ENCODE data around the gene MMS19. TPM values are rescaled to one million over a fixed set of nuclear protein-coding genes. Genes with fewer than 3 reads are reported as not detected.

MMS19 gene
- total RNA-seq, 6 donors from 2014 or later: 62.5 to 148 (median 77.0) TPM

DNA sequence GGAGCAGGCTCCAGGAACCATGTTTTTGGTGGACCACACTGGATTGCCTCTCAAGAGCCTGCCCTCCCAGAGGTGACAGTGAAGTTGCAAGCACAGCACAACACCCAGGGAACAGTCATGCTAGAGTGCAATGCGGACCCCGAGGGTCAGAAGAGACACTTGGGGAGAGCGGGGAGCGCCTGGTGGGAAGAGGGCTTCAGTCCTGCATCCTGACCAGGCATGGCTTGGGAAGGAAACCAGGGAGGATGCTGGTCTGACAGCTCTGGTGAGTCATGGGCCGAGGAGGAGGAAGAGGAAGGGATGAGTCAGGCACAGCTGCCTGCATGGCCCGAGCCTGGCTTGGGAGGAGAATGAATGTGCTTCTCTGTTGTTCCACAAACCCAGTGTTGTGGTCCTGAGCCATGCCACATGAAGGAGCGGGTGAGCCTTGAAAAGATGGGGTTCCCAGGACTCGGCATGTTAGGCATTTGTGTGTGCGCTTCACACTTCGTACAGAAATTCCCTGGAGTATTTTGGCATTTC lies 44.9 kb upstream of the MMS19 start:
- H3K4me3 ChIP-seq: no peak overlapping the region

DNA sequence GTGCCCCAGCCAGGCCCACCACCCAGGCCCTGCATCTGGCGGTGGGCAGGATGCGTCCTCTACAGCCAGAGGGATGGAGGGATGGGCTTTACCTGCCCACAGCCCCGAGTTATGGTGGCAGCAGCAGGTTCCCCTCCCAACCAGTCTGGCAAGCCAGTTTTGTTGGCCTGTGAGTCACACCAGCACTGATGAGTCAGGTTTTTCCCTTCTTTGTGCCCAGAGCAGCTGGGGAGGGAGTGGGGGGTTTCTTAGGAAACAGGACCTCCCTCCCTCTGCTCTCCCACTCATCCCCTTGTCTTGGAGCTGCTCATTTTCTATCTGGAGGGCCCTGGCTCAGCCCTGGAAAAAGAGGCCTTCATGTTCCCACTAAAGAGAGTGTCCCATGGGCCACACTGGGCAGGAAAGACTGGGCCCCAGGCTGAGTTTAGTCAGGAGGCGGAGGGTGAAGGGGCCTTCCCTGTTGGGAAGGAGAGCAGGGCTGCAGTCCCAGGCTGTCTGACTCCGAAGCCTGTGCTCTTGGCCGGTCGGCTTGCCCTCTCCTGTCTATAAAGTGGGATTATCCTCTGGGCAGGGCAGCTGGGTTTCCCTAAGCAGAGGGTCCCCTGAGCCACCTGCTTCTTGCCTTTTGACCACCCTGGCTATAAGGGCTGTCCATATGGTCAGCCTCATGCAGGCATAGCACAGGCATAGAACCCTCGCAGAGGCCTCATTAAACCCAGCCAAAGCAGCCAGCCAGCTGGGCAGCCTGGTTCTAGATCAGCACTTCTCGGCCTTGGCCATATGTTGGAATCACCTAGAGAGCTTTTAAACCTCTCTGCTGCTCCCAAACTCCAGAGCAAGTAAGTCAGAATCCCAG lies 44.2 kb upstream of the MMS19 start:
- ATAC-seq (ENCODE audit: low FRiP score in 2 of 2) (peak; percentile 73 to 88), DNase-seq (peak in 1 of 2 donors; percentile 65)
- TF ChIP-seq POLR2A (IDR thresholded peaks at IDR 0.05): no peak
- TF ChIP-seq, protein P1, sequence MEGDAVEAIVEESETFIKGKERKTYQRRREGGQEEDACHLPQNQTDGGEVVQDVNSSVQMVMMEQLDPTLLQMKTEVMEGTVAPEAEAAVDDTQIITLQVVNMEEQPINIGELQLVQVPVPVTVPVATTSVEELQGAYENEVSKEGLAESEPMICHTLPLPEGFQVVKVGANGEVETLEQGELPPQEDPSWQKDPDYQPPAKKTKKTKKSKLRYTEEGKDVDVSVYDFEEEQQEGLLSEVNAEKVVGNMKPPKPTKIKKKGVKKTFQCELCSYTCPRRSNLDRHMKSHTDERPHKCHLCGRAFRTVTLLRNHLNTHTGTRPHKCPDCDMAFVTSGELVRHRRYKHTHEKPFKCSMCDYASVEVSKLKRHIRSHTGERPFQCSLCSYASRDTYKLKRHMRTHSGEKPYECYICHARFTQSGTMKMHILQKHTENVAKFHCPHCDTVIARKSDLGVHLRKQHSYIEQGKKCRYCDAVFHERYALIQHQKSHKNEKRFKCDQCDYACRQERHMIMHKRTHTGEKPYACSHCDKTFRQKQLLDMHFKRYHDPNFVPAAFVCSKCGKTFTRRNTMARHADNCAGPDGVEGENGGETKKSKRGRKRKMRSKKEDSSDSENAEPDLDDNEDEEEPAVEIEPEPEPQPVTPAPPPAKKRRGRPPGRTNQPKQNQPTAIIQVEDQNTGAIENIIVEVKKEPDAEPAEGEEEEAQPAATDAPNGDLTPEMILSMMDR (IDR thresholded peaks at IDR 0.05): no peak
- TF ChIP-seq POLR2AphosphoS5 (IDR thresholded peaks at IDR 0.05): peak; percentile 12 to 31
- Histone ChIP-seq H3K36me3 (no peaks in the 10 kb centered on the region), H3K9me3 (no peaks in the 10 kb centered on the region), H3K4me1 (peaks cover 25 to 56% (median 41%) of the 10 kb centered on the region in 4 donors), H3K27me3 (no peaks in the 10 kb centered on the region), H3K4me3 (no peak overlapping the region), H3K27ac (peak overlapping the region; percentile 70 to 86 (median 80))
- 68 to 80% methylated on average over 8 of the region's 9 CpGs for WGBS, 2 donors

More for the DNA sequence above, 44.9 kb upstream of the MMS19 start:
- H3K27me3 ChIP-seq: no peaks in the 10 kb centered on the region
- WGBS, 2 donors: 32 to 33% methylated on average over 9 to 10 of the region's 10 CpGs
- H3K4me1 ChIP-seq: peaks cover 25 to 61% (median 41%) of the 10 kb centered on the region in 4 donors
- ATAC-seq (ENCODE audit: low FRiP score in 2 of 2) (peak; percentile 82 to 94), DNase-seq (peak in 1 of 2 donors; percentile 88)
- peak overlapping the region; percentile 70 to 86 (median 80) for H3K27ac ChIP-seq
- H3K9me3 ChIP-seq: no peaks in the 10 kb centered on the region
- no peak for TF ChIP-seq EP300 (IDR thresholded peaks at IDR 0.05)
- TF ChIP-seq, protein P1 (IDR thresholded peaks at IDR 0.05): no peak
- no peak for TF ChIP-seq POLR2A (IDR thresholded peaks at IDR 0.05)
- peak; percentile 69 to 83 for TF ChIP-seq POLR2AphosphoS5 (IDR thresholded peaks at IDR 0.05)
- no peaks in the 10 kb centered on the region for H3K36me3 ChIP-seq

DNA sequence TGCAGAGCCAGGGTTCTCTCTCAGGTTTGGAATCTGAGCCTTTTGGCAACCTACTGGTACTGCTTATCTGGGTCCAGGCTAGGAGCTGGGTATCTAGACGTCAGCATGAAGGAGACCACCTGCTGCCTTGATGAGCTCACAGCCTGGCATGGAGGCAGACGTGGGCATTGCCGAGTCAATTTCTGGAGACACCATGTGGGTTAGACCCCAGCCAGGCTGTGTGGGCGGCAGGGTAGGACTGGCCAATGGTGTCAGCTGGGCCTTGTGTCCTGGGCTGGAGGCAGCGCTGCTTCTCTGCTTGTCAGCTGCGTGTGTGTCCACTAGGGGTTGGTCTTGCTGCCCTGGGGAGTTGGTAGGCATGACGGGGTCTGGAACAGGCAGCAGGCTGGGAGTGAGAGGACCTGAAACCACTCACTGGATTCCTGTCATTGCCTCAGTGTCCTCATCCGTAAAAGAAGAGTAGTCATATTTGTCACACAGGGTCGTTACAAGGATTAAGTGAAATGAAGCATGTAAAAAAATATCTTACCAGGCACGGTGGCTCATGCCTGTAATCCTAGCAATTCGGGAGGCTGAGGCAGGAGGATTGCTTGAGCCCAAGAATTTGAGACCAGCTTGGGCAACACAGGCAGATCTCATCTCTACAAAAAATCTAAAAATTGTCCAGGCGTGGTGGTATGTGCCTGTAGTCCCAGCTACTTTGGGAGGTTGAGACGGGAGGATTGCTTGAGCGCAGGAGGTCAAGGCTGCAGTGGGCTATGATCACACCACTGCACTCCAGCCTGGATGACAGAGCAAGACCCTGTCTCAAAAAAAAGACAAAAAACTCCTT lies 42.7 kb upstream of the MMS19 start:
- ATAC-seq (ENCODE audit: low FRiP score in 2 of 2) (no peak), DNase-seq (no peak)
- Histone ChIP-seq H3K4me3 (no peak overlapping the region), H3K4me1 (peaks cover 25 to 52% (median 41%) of the 10 kb centered on the region in 4 donors), H3K9me3 (no peaks in the 10 kb centered on the region), H3K27me3 (no peaks in the 10 kb centered on the region), H3K36me3 (no peaks in the 10 kb centered on the region), H3K27ac (peak overlapping the region in 3 of 4 donors; percentile 18 to 40 (median 32))
- TF ChIP-seq POLR2A (IDR thresholded peaks at IDR 0.05) (no peak), EP300 (IDR thresholded peaks at IDR 0.05) (no peak), POLR2AphosphoS5 (IDR thresholded peaks at IDR 0.05) (no peak)
- TF ChIP-seq, protein P1 (IDR thresholded peaks at IDR 0.05): no peak
- 88 to 90% methylated on average over 13 to 14 of the region's 14 CpGs for WGBS, 2 donors

DNA sequence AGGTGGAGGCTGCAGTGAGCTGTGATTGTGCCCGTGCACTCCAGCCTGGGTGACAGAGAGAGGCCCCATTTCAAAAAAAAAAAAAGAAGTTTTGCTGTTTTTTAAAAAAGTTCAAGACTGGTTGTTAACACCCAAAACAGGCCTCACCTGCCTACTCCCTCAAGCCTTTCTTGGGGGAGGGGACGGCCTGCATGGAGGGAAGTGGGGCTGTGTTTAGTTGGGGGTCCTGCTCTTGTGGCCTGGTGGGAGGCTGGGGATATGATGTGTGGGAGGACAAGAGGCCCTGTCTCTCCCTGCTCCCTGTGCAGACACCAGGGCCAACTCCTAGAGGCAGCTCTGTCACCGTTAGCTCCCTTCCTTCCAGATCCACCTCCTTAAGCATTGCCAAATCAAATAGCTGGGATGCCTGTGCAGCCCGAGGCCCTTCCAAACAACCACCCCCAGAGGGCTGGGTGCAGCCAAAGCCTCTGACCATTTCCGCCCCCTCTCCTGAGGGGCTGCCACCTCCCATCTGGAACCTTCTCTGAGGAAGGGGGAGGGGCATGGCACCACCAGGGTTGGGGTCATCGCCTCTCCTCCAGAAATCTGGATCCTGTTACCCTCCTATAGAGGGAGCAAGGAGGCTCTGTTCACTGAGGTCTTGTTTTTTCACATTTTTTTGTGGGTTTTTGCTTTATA lies 41.4 kb upstream of the MMS19 start:
- no peaks in the 10 kb centered on the region for H3K9me3 ChIP-seq
- H3K36me3 ChIP-seq: no peaks in the 10 kb centered on the region
- H3K4me3 ChIP-seq: no peak overlapping the region
- WGBS, 2 donors: 61 to 66% methylated on average over 6 of the region's 6 CpGs
- no peaks in the 10 kb centered on the region for H3K27me3 ChIP-seq
- peak overlapping the region in 3 of 4 donors; percentile 18 to 49 (median 40) for H3K27ac ChIP-seq
- TF ChIP-seq, protein P1 (IDR thresholded peaks at IDR 0.05): peak in 1 of 6 experiments; percentile 11
- no peak for TF ChIP-seq POLR2AphosphoS5 (IDR thresholded peaks at IDR 0.05)
- DNase-seq (no peak), ATAC-seq (ENCODE audit: low FRiP score in 2 of 2) (peak in 1 of 2 donors; percentile 3)
- H3K4me1 ChIP-seq: peaks cover 25 to 47% (median 41%) of the 10 kb centered on the region in 4 donors

Measured in upper lobe of left lung (tissue), 6 donors.